ENCODE measurements around the gene CCDC71L.

DNA sequence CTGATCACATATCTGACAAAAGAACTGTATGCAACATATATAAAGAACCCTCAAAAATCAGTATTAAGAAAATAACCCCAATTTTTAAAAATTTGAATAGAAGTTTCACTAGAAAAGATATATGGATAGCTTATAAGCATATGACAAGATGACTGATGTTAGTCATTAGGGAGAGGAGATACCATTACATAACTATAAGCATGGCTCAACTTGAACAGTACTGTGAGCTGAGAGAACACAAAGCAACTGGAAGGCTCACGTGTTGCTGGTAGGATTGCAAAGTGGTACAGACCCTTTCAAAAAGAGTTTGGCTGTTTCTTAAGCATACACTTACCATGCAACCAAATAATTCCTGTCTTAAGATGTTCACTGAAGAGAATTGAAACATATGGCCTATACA is 14.7 kb downstream of the CCDC71L start:
- TF ChIP-seq, protein P1, sequence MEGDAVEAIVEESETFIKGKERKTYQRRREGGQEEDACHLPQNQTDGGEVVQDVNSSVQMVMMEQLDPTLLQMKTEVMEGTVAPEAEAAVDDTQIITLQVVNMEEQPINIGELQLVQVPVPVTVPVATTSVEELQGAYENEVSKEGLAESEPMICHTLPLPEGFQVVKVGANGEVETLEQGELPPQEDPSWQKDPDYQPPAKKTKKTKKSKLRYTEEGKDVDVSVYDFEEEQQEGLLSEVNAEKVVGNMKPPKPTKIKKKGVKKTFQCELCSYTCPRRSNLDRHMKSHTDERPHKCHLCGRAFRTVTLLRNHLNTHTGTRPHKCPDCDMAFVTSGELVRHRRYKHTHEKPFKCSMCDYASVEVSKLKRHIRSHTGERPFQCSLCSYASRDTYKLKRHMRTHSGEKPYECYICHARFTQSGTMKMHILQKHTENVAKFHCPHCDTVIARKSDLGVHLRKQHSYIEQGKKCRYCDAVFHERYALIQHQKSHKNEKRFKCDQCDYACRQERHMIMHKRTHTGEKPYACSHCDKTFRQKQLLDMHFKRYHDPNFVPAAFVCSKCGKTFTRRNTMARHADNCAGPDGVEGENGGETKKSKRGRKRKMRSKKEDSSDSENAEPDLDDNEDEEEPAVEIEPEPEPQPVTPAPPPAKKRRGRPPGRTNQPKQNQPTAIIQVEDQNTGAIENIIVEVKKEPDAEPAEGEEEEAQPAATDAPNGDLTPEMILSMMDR (IDR thresholded peaks at IDR 0.05; ENCODE audit: low read depth, low read length) = no peak
- TF ChIP-seq EZH2phosphoT487 (IDR thresholded peaks at IDR 0.05; ENCODE audit: low read depth) = no peak

All from OCI-LY3 (cell line).